ENCODE results near the gene CIB2. TPM values are rescaled to one million over a fixed set of nuclear protein-coding genes. Genes with fewer than 3 reads are reported as not detected.
A peak's percentile ranks its signal among the peaks of the same experiment; 100 is the strongest.

CIB2 gene
- total and polyA plus RNA-seq, 3 donors from 2014 or later: 24.9 to 43.6 (median 34.3) TPM

- 0 to 1% methylated on average over 15 to 93 of the region's 104 CpGs for WGBS, 2 donors
- intact Hi-C loops (cut with DNase I; ENCODE audit: low total_unique reads): no loop called here
- TF ChIP-seq CTCF (IDR thresholded peaks at IDR 0.05): no peak
- no peak for TF ChIP-seq POLR2A (IDR thresholded peaks at IDR 0.05)
These were observed 54.0 kb downstream of the CIB2 start, which contains the start of gene TBC1D2B for GRCh38 chr15:78077053-78077870. Gene TBC1D2B (minus strand): TSS chr15:78077711. CDS start chr15:78077652, 59 bp downstream.

GRCh38 chr15:78076231-78077052 is 54.8 kb downstream of the CIB2 start:
- WGBS, 2 donors: 20 to 23% methylated on average over 17 of the region's 17 CpGs
- DNase-seq: peak; percentile 27
- peaks cover 10% of the 10 kb centered on the region for H3K4me1 ChIP-seq
- H3K9me3 ChIP-seq: no peaks in the 10 kb centered on the region
- H3K4me3 ChIP-seq: peak overlapping the region; percentile 81 to 85
- TF ChIP-seq CTCF (IDR thresholded peaks at IDR 0.05): no peak
- no peak for TF ChIP-seq POLR2A (IDR thresholded peaks at IDR 0.05)
- H3K27ac ChIP-seq: peak overlapping the region; percentile 76 to 84
- intact Hi-C loops (cut with DNase I; ENCODE audit: low total_unique reads): no loop called here
- no peaks in the 10 kb centered on the region for H3K27me3 ChIP-seq
- no peaks in the 10 kb centered on the region for H3K36me3 ChIP-seq (ENCODE audit: low read depth, missing control alignments)

More at GRCh38 chr15:78077053-78077870, 54.0 kb downstream of the CIB2 start, which contains the start of gene TBC1D2B:
- H3K4me3 ChIP-seq: peak within 1 kb of the TSS; percentile 81 to 85
- H3K27me3 ChIP-seq: no peaks in the 10 kb centered on the region
- peaks cover 4% of the 10 kb centered on the region for H3K4me1 ChIP-seq
- DNase-seq: peak; percentile 76
- no peaks in the 10 kb centered on the region for H3K36me3 ChIP-seq (ENCODE audit: low read depth, missing control alignments)
- peak within 1 kb of the TSS; percentile 76 to 84 for H3K27ac ChIP-seq
- H3K9me3 ChIP-seq: no peaks in the 10 kb centered on the region

GRCh38 chr15:78075490-78076230 is 55.6 kb downstream of the CIB2 start:
- TF ChIP-seq POLR2A (IDR thresholded peaks at IDR 0.05) (no peak), CTCF (IDR thresholded peaks at IDR 0.05) (no peak)
- H3K36me3 ChIP-seq (ENCODE audit: low read depth, missing control alignments): no peaks in the 10 kb centered on the region
- H3K4me3 ChIP-seq: peak overlapping the region; percentile 81 to 85
- DNase-seq: peak; percentile 75
- WGBS, 2 donors: 11 to 26% methylated on average over 6 to 7 of the region's 7 CpGs
- H3K27me3 ChIP-seq: no peaks in the 10 kb centered on the region
- intact Hi-C loops (cut with DNase I; ENCODE audit: low total_unique reads): no loop called here
- H3K27ac ChIP-seq: peak overlapping the region; percentile 76 to 84
- H3K9me3 ChIP-seq: no peaks in the 10 kb centered on the region
- H3K4me1 ChIP-seq: peaks cover 12% of the 10 kb centered on the region

- no peak for DNase-seq
- intact Hi-C loops (cut with DNase I; ENCODE audit: low total_unique reads): no loop called here
- Histone ChIP-seq H3K9me3 (no peaks in the 10 kb centered on the region), H3K4me1 (peaks cover 36% of the 10 kb centered on the region), H3K27ac (peak overlapping the region; percentile 21 to 68), H3K36me3 (ENCODE audit: low read depth, missing control alignments) (no peaks in the 10 kb centered on the region), H3K27me3 (no peaks in the 10 kb centered on the region), H3K4me3 (no peak overlapping the region)
- WGBS, 2 donors: 78 to 86% methylated on average over 5 of the region's 5 CpGs
- TF ChIP-seq POLR2A (IDR thresholded peaks at IDR 0.05): no peak
- no peak for TF ChIP-seq CTCF (IDR thresholded peaks at IDR 0.05)
These were observed 58.0 kb downstream of the CIB2 start for GRCh38 chr15:78073046-78073787.
